ENCODE results near the gene LSAMP.

DNA sequence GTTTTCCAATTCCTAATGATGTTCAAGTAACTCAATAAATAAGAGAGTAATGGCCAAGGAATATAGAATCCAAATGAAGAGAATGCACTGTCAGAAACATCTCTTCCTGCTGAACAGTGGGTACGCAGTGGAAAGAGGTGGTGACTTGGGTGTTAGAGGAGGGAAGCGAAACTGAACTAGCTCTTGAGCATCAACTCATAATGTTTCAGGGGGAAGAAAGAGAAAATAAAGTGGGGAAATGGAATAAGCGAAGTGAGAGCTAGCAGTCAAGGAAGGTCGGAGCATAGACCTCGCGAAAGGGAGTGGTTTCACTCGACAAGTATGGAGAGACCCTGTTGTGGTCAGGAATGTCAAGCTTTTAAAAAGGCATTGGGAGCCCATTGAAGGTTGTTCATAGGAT is 512.5 kb downstream of the LSAMP start:
- TF ChIP-seq, protein P1, sequence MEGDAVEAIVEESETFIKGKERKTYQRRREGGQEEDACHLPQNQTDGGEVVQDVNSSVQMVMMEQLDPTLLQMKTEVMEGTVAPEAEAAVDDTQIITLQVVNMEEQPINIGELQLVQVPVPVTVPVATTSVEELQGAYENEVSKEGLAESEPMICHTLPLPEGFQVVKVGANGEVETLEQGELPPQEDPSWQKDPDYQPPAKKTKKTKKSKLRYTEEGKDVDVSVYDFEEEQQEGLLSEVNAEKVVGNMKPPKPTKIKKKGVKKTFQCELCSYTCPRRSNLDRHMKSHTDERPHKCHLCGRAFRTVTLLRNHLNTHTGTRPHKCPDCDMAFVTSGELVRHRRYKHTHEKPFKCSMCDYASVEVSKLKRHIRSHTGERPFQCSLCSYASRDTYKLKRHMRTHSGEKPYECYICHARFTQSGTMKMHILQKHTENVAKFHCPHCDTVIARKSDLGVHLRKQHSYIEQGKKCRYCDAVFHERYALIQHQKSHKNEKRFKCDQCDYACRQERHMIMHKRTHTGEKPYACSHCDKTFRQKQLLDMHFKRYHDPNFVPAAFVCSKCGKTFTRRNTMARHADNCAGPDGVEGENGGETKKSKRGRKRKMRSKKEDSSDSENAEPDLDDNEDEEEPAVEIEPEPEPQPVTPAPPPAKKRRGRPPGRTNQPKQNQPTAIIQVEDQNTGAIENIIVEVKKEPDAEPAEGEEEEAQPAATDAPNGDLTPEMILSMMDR (IDR thresholded peaks at IDR 0.05; ENCODE audit: low read depth, low read length): no peak
- no peak for TF ChIP-seq EZH2phosphoT487 (IDR thresholded peaks at IDR 0.05; ENCODE audit: low read depth)
